ENCODE measurements around the gene AJAP1.

DNA sequence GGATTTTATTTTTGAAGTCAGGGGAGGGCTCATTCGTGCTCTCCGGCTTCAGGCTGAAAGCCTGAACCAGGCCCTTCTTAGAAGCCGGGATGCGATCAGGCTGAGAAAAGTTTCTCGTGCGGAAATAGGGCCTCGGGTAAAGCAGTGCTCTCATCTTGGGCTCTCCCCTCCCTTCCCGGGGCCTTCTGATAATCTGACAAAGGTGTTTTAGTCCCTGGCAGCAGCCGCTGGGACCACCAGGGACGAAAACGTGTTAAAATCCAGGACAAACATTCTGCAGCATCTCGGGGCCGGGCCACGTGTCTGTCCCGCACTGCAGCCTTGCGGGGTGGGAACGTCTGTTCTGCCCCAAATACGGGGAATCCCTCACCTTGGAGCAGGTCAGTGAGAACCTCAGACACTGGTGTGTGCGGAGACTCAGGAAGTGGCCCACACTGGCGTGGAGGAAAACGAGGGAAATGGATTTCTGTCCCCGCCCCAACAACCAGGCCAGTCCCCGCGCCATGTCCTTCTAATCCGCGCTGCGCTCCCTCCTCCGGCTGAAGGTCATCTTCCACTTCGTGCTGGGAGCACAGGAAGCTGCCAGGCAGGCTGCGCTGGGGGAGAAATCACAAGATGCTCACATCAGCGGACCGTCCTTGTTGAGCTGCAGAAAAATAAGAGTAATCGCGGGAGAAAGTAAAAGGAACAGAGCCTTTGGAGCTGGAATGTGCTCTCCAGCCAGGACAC is 16.6 kb upstream of the AJAP1 start:
- TF ChIP-seq POLR2A (IDR thresholded peaks at IDR 0.05) (no peak), EP300 (IDR thresholded peaks at IDR 0.05) (no peak)
